ENCODE data around the gene ZNF600. TPM values are rescaled to one million over a fixed set of nuclear protein-coding genes. Genes with fewer than 3 reads are reported as not detected.
"Not testable (repeated sequence)": the region's sequence is repeated elsewhere in the genome, so short reads cannot be mapped to it uniquely, and the experiment has no call there.

ZNF600 gene
- total and polyA plus RNA-seq, 2 of the 8 experiments (the other 6 are each of a cell fraction or from before 2014, with no cell fraction given): 2.1 to 8.0 TPM

DNA sequence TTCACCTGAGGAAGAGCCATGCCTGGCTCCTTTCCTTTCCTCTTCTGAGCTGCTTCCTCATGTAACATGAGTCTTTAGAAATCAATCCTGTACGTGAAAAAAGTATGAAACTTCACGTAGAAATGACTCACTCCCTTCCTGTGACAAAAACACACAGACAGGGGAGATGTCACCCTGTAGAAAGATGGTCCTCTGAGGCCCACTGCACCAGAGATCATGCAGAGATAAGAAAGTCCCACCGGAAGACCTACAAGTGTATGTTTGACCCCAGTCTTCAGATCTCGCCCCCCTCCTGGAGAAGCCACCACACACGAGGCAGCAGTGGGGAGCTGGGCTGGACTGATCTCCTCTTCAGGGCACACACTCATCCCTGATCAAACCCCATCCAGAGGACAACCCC is 47.0 kb upstream of the ZNF600 start:
- H3K23me2 ChIP-seq (ENCODE audit: low read depth, low read length); H2BK120ac ChIP-seq (replicated peaks; ENCODE audit: low read depth, low read length); H2BK5ac ChIP-seq (ENCODE audit: low read depth, low read length); H3K27ac ChIP-seq (ENCODE audit: low read depth, low read length); H3K27me3 ChIP-seq (replicated peaks in 1 of 4; ENCODE audit: control insufficient read depth in 3 of 4, extremely low read depth in 1 of 4, insufficient read depth in 3 of 4, low read length in 3 of 4); DNase-seq (ENCODE audit: low read depth in 1 of 2, low spot score in 2 of 2); POLR2A ChIA-PET (ENCODE audit: partially characterized antibody); H4K5ac ChIP-seq (ENCODE audit: insufficient read length, low read depth, low read length); H3K23ac ChIP-seq (ENCODE audit: insufficient read length); H2AFZ ChIP-seq (ENCODE audit: low read length); H3K9me3 ChIP-seq (ENCODE audit: insufficient read depth in 2 of 2, low read depth in 1 of 2, low read length in 1 of 2); H3K79me1 ChIP-seq (ENCODE audit: low read depth, low read length); H3K36me3 ChIP-seq (ENCODE audit: control insufficient read depth in 2 of 4, insufficient read depth in 4 of 4, low read length in 3 of 4); H3K4me2 ChIP-seq (ENCODE audit: insufficient read depth in 1 of 2, low read depth in 2 of 2, low read length in 2 of 2); H2AK5ac ChIP-seq (ENCODE audit: low read depth, low read length); H4K20me1 ChIP-seq (replicated peaks in 1 of 2; ENCODE audit: control insufficient read depth in 1 of 2, insufficient read depth in 2 of 2, low read length in 2 of 2); H2BK15ac ChIP-seq (ENCODE audit: low read length); H3K18ac ChIP-seq (ENCODE audit: extremely low read depth, low read length); H3K14ac ChIP-seq (ENCODE audit: insufficient read length); H4K91ac ChIP-seq (replicated peaks; ENCODE audit: insufficient read length, low read length); FAIRE-seq; H3K56ac ChIP-seq (replicated peaks; ENCODE audit: insufficient read length, low read depth, low read length); H3K79me2 ChIP-seq (ENCODE audit: control insufficient read depth in 1 of 2, insufficient read depth in 2 of 2, low read length in 2 of 2); H4K8ac ChIP-seq (ENCODE audit: extremely low read depth, insufficient read depth, low read length); H2BK12ac ChIP-seq (ENCODE audit: low read depth, low read length); H3K9ac ChIP-seq (replicated peaks in 1 of 4; ENCODE audit: extremely low read depth in 1 of 4, low read depth in 3 of 4, low read length in 3 of 4); H3K4ac ChIP-seq (replicated peaks; ENCODE audit: insufficient read length, low read depth, low read length); H3K4me1 ChIP-seq (replicated peaks in 1 of 4; ENCODE audit: control insufficient read depth in 3 of 4, insufficient read depth in 4 of 4, low read length in 3 of 4); H3K4me3 ChIP-seq (ENCODE audit: extremely low read depth in 1 of 4, insufficient read depth in 2 of 4, low read depth in 3 of 4, low read length in 4 of 4); H2BK20ac ChIP-seq (ENCODE audit: low read length): not testable (repeated sequence)
- 94% methylated on average over 5 of the region's 5 CpGs; no CpG with 5 or more reads in 1 of the 2 experiments for WGBS, 2 experiments (ENCODE audit: extremely low coverage in 1 of 2, insufficient coverage in 1 of 2, insufficient read length in 1 of 2, insufficient replicate concordance in 2 of 2, low coverage in 1 of 2, low lambda C conversion rate in 2 of 2, missing lambda C conversion rate in 1 of 2)
- CTCF ChIA-PET (ENCODE audit: partially characterized antibody): interaction anchor here (1.1 kb wide), 1 partner anchor 8 kb away, joined by 3 read pairs; no protein-coding TSS in a partner anchor

DNA sequence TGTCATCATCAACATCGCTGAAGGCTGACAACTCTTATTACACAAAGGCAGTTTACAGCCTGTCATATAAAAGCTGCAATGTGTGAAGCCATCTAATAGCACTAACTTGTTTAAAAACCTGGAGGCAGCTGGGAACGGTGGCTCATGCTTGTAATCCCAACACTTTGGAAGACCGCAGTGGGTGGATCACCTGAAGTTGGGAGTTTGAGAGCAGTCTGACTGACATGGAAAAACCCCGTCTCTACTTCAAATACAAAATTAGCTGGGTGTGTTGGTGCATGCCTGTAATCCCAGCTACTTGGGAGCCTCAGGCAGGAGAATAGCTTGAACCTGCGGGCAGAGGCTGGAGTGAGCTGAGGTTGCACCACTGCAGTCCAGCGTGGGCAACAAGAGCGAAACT is 43.3 kb upstream of the ZNF600 start:
- H3K23me2 ChIP-seq (ENCODE audit: low read depth, low read length); H2AFZ ChIP-seq (ENCODE audit: low read length); H3K4ac ChIP-seq (replicated peaks; ENCODE audit: insufficient read length, low read depth, low read length); H4K5ac ChIP-seq (ENCODE audit: insufficient read length, low read depth, low read length); DNase-seq (ENCODE audit: low read depth in 1 of 2, low spot score in 2 of 2); H3K4me1 ChIP-seq (replicated peaks in 1 of 4; ENCODE audit: control insufficient read depth in 3 of 4, insufficient read depth in 4 of 4, low read length in 3 of 4); H2BK12ac ChIP-seq (ENCODE audit: low read depth, low read length); H2BK120ac ChIP-seq (replicated peaks; ENCODE audit: low read depth, low read length); H3K79me1 ChIP-seq (ENCODE audit: low read depth, low read length); H4K20me1 ChIP-seq (replicated peaks in 1 of 2; ENCODE audit: control insufficient read depth in 1 of 2, insufficient read depth in 2 of 2, low read length in 2 of 2); CTCF ChIA-PET (ENCODE audit: partially characterized antibody); H3K9ac ChIP-seq (replicated peaks in 1 of 4; ENCODE audit: extremely low read depth in 1 of 4, low read depth in 3 of 4, low read length in 3 of 4); H3K14ac ChIP-seq (ENCODE audit: insufficient read length); H2AK5ac ChIP-seq (ENCODE audit: low read depth, low read length); H4K8ac ChIP-seq (ENCODE audit: extremely low read depth, insufficient read depth, low read length); H3K9me3 ChIP-seq (ENCODE audit: insufficient read depth in 2 of 2, low read depth in 1 of 2, low read length in 1 of 2); H3K18ac ChIP-seq (ENCODE audit: extremely low read depth, low read length); FAIRE-seq; H2BK15ac ChIP-seq (ENCODE audit: low read length); H3K4me3 ChIP-seq (ENCODE audit: extremely low read depth in 1 of 4, insufficient read depth in 2 of 4, low read depth in 3 of 4, low read length in 4 of 4); H2BK5ac ChIP-seq (ENCODE audit: low read depth, low read length); POLR2A ChIA-PET (ENCODE audit: partially characterized antibody); H3K4me2 ChIP-seq (ENCODE audit: insufficient read depth in 1 of 2, low read depth in 2 of 2, low read length in 2 of 2); H3K56ac ChIP-seq (replicated peaks; ENCODE audit: insufficient read length, low read depth, low read length); H3K36me3 ChIP-seq (ENCODE audit: control insufficient read depth in 2 of 4, insufficient read depth in 4 of 4, low read length in 3 of 4); H3K79me2 ChIP-seq (ENCODE audit: control insufficient read depth in 1 of 2, insufficient read depth in 2 of 2, low read length in 2 of 2); H3K27ac ChIP-seq (ENCODE audit: low read depth, low read length); H2BK20ac ChIP-seq (ENCODE audit: low read length); H4K91ac ChIP-seq (replicated peaks; ENCODE audit: insufficient read length, low read length); H3K27me3 ChIP-seq (replicated peaks in 1 of 4; ENCODE audit: control insufficient read depth in 3 of 4, extremely low read depth in 1 of 4, insufficient read depth in 3 of 4, low read length in 3 of 4); H3K23ac ChIP-seq (ENCODE audit: insufficient read length): not testable (repeated sequence)
- WGBS, 2 experiments (ENCODE audit: extremely low coverage in 1 of 2, insufficient coverage in 1 of 2, insufficient read length in 1 of 2, insufficient replicate concordance in 2 of 2, low coverage in 1 of 2, low lambda C conversion rate in 2 of 2, missing lambda C conversion rate in 1 of 2): 81% methylated on average over 7 of the region's 7 CpGs; no CpG with 5 or more reads in 1 of the 2 experiments

All from H1 (cell line).